ENCODE data around the gene EIF4E3.

The EIF4E3 gene

GRCh38 chr3:71649757-71650156 is 75.4 kb downstream of the EIF4E3 start:
- DNase-seq (ENCODE audit: low spot score), result no peak

- no peak for DNase-seq (ENCODE audit: low spot score)
Observed at GRCh38 chr3:71647751-71648150, 77.5 kb downstream of the EIF4E3 start.

GRCh38 chr3:71646971-71647370 is 78.2 kb downstream of the EIF4E3 start:
- no peak for DNase-seq (ENCODE audit: low spot score)

DNA sequence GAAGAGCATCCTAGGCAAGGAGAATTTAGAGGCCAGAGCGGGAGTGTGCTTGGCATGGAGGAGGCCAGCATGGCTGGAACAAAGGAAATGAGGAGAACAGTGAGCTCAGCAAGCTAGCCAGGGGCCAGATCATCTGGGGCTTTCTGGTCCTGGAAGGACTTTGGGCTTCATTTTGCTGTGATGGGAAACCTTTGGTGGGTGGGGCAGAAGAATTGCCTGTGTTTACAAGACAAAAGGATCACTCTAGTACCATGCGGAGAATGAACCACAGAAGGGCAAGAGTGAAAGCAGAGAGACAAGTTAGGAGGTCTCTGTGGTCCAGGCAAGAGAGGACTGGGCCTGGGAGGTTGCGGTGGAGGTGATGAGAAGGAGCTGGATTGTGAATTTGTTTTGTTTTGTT is 80.1 kb downstream of the EIF4E3 start:
- DNase-seq (ENCODE audit: low spot score), result no peak

DNA sequence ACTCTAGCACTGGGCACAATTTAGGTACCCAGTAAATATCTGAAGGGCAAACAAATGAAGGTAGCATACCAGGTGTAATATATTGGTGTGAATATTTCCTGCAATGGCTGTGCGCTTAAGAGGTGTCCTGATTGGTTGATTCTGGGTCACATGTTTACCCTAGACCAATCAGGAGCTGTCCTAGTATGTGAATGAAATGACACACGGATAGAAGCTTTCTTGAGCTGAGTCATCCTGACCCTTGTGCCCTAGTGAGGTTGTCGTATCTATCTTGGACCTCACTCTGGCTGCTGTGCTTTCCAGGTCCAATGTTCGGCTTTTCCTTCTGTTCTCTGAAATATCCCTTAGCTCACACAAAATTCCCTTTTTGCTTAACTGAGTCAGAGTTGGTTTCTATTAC is 83.5 kb downstream of the EIF4E3 start:
- DNase-seq (ENCODE audit: low spot score), result no peak

DNA sequence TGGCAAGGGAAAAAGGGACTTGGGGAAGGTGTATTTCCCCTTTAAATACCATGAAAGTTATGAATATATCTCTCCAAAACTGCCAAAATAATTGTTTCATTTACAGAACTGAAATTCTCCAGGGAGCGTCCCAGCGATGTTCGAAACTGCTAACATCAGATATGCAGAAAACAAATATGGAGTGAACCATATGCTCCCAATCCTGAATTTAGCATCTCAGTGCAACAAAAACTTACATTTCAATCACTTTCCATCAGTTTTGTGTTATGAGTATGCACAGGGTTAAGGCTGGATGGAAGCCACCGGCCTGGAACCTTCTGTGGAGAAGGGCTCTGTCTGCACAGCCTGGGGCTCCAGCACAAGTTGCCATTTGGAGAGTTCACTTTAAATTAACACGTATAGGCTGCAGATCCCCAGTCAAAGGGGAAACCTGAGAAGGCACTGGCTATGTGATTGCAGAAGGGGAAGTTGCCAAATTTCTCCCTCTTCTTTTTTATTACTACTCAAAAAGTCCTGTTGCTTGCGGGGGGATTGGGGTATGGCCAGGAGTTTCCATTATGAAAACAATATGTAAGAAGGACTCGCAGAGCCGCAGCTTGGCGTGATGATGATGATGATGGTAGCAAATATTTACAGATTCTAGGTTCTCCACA is 84.7 kb downstream of the EIF4E3 start:
- no peak for DNase-seq (ENCODE audit: low spot score)

DNA sequence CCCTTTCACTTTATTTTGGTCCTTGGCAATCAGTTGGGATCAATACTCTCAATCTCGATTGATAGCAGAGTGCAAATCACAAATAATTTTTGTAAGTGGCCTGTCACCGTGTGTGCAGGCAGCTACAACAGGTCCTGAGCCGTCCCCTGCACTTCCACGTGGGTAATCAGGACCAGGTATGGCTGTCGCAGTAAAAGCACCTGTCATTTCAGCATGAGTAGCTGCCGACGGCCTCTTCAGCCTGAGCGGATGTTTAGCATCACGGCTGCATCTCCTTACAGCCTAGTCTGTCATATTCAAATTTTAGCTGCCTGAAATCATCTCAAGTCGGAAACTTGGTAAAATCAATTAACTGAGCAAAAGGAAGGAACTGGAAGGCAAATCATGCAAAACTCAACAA is 88.7 kb downstream of the EIF4E3 start:
- no peak for DNase-seq (ENCODE audit: low spot score)

DNA sequence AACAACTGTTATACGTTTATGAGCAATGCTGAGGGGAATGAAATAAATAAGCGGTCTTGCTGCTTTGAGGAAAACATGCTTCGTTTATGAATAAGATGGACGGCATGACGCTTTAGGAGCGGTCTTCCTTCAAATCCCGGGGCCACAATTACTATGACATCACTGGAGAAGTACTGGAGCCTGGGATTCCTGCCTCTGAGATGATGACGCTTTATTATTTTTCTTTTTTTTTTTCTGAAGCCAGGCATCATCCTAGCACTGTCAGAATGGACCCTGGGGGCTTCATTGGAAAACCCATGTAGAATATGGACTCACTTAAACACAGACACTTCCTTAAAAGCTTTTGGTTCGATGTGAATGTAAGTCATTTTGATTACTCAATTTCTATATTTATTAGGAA is 89.2 kb downstream of the EIF4E3 start:
- no peak for DNase-seq (ENCODE audit: low spot score)

GRCh38 chr3:71634671-71635070 is 90.5 kb downstream of the EIF4E3 start:
- no peak for DNase-seq (ENCODE audit: low spot score)

- DNase-seq (ENCODE audit: low spot score), result no peak
Observed at GRCh38 chr3:71629711-71630110, 95.5 kb downstream of the EIF4E3 start.

GRCh38 chr3:71629289-71629688 is 95.9 kb downstream of the EIF4E3 start:
- no peak for DNase-seq (ENCODE audit: low spot score)

DNA sequence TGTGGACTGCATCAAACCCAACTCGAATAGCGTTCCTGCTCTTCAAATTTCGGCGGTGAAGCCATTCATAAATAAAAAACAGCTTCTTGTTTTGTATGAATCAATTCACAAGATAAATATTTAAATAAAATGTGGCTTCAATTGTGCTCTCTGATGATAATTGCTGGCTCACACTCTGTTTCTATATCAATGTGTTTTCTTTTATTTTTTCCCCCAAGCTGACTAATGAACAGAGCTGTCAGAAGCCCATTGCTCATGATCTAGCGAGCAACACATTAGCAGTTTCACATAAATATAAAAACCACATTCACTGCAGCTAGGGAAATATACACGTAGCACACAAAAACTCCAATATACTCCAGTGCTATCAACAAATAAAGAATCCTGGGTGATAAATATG is 96.7 kb downstream of the EIF4E3 start:
- no peak for DNase-seq (ENCODE audit: low spot score)

DNA sequence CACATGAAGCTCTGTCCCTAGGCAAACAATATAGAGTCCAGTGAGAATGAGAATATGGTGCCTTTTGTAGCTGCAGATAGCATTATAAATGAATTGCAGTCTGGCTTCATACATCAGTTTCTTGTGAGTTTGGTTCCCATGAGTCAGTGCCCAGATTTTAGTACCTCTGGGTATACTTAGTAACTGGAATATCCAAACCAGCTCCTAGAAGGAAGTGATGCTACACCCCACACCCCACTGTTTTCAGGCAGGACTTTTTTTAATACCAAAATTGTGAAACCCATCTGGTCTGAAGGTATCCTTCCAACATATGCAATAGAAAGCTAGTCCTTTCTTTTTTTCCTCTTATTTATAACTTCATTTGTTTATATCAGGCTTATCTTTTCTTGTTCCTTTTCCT is 99.5 kb downstream of the EIF4E3 start:
- DNase-seq (ENCODE audit: low spot score), result no peak
